Kidney (tissue), 14 donors: ENCODE measurements around the gene PXT1. TPM values are rescaled to one million over a fixed set of nuclear protein-coding genes. Genes with fewer than 3 reads are reported as not detected.
A peak's percentile ranks its signal among the peaks of the same experiment; 100 is the strongest.

Experiments
- DNase-seq, 5 donors: peaks; one replicate each; pipeline ENCODE4 v3.0.0-alpha.2; 2013 to 2020
- FAIRE-seq: peaks from 2 replicates; lab custom pipeline; 2012; peaks lifted over from hg19 to GRCh38; lab: Jason Lieb, UNC
- H3K27ac ChIP-seq, 2 donors: one replicate each; pipeline ENCODE4 v1.7.0; 2013; ENCODE audit warnings: low read depth in 2 of 2, low read length in 2 of 2, inconsistent platforms in 1 of 2
- H3K27me3 ChIP-seq: one replicate; pipeline ENCODE4 v1.7.1; 2013; ENCODE audit warnings: low read length, inconsistent platforms; ENCODE audit not compliant: control insufficient read depth, insufficient read depth
- H3K36me3 ChIP-seq, 3 donors: one replicate each; pipeline versions ENCODE4 v1.7.0 to v1.7.1; 2013; ENCODE audit warnings: low read length in 3 of 3, control low read depth in 1 of 3, inconsistent platforms in 1 of 3; ENCODE audit not compliant: insufficient read depth in 3 of 3, control insufficient read depth in 2 of 3
- H3K4me1 ChIP-seq, 3 donors: one replicate each; pipeline versions ENCODE4 v1.7.0 to v1.7.1; 2013; ENCODE audit warnings: low read length in 3 of 3, inconsistent platforms in 1 of 3, low read depth in 1 of 3; ENCODE audit not compliant: control insufficient read depth in 2 of 3, insufficient read depth in 2 of 3
- H3K4me3 ChIP-seq, 3 donors: one replicate each; pipeline versions ENCODE4 v1.7.0 to v1.8.1; 2013; ENCODE audit warnings: low read length in 3 of 3, control low read depth in 1 of 3, inconsistent platforms in 1 of 3
- H3K9ac ChIP-seq, 3 donors: one replicate each; pipeline versions ENCODE4 v1.7.0 to v1.7.1; 2013; ENCODE audit warnings: low read length in 3 of 3, control low read depth in 1 of 3, inconsistent platforms in 1 of 3
- H3K9me3 ChIP-seq, 3 donors: one replicate each; pipeline versions ENCODE4 v1.7.0 to v1.7.1; 2013; ENCODE audit warnings: low read length in 3 of 3, control low read depth in 1 of 3, inconsistent platforms in 1 of 3; ENCODE audit not compliant: control insufficient read depth in 2 of 3, insufficient read depth in 1 of 3
- CTCF ChIP-seq: IDR thresholded peaks from 3 replicates; pipeline ENCODE4 v1.5.1; 2012; ENCODE audit warnings: mild to moderate bottlenecking, moderate library complexity, borderline replicate concordance; ENCODE audit not compliant: insufficient read depth; ENCODE audit errors: extremely low read depth
- intact Hi-C: fragments of 100-400 bp; cut with DNase I; formaldehyde crosslinking; loops from one replicate; pipeline ENCODE4 v1.11.1; 2022
- polyA plus RNA-seq: library from polyadenylated mRNA; stranded (reverse); fragments of 350-450 nt; fragmentation: Illumina TruSeq; extraction: RNeasy Lipid Tissue Mini Kit (QIAGEN cat#74804); gene quantifications from one replicate; pipeline ENCODE4 v1.2.3, GENCODE V29; 2014; ENCODE audit warnings: low read depth, low replicate concordance; ENCODE audit not compliant: insufficient read depth
- total RNA-seq: library from RNA; stranded (reverse); fragmentation: NEBNext Ultra II Directional; extraction: Animal tissue kit (Norgen Biotek cat#: 25700); gene quantifications from one replicate; pipeline ENCODE4 v1.2.1, GENCODE V29; 2021
- donor health status: control.
- donor health status: control.
- donor health status: control.
- donor health status: control.
- donor health status: control.
- donor health status: DM: yes; HTN: yes; CAD: no.
- donor health status: Normal renal cell carcinoma (clear cell type).

PXT1 gene
- total and polyA plus RNA-seq, 2 donors from 2014 or later: 0.13 TPM; not detected in 1

GRCh38 chr6:36442103-36442670 is 467 bp downstream of the PXT1 start:
- Histone ChIP-seq H3K9ac (peak overlapping the region; percentile 48 to 81 (median 80)), H3K27me3 (no peaks in the 10 kb centered on the region), H3K36me3 (no peaks in the 10 kb centered on the region), H3K27ac (peak overlapping the region; percentile 97), H3K4me3 (peak overlapping the region; percentile 80 to 96 (median 87)), H3K4me1 (peaks cover 0 to 16% (median 10%) of the 10 kb centered on the region in 3 donors), H3K9me3 (no peaks in the 10 kb centered on the region)
- DNase-seq: no peak
- intact Hi-C loops: no loop called here
- no peak for FAIRE-seq
- no peak for TF ChIP-seq CTCF

GRCh38 chr6:36441307-36441894 is 1.3 kb downstream of the PXT1 start:
- no peaks in the 10 kb centered on the region for H3K27me3 ChIP-seq
- no peak for TF ChIP-seq CTCF
- FAIRE-seq (peak; percentile 87), DNase-seq (peak; percentile 54 to 96 (median 73))
- peak overlapping the region in 1 of 3 donors; percentile 37 for H3K4me3 ChIP-seq
- intact Hi-C loops: no loop called here
- no peaks in the 10 kb centered on the region for H3K36me3 ChIP-seq
- peak overlapping the region in 1 of 3 donors; percentile 57 for H3K9ac ChIP-seq
- no peaks in the 10 kb centered on the region for H3K9me3 ChIP-seq
- peak overlapping the region; percentile 83 to 88 for H3K27ac ChIP-seq
- H3K4me1 ChIP-seq: peaks cover 0 to 16% (median 10%) of the 10 kb centered on the region in 3 donors

DNA sequence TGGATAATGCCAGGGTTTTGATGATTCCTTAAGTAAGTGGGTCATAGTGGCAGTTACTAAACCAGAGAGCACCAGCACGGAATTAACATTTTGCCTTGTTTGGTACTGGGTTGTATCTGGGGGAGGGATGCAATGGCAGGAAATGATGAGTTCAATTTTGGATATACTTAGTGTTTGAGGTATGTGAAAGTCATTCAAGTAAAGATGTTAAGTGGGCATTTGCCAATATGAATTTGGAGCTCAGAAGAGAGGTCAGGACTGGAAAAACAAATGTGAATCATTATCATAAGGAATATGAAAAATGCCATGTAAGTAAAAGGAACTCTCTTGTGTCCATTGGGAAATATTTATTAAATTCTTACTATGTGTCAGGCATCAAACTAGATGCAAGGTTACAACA is 6.2 kb downstream of the PXT1 start:
- H3K27me3 ChIP-seq: no peaks in the 10 kb centered on the region
- no peak for DNase-seq
- no peak overlapping the region for H3K27ac ChIP-seq
- no peaks in the 10 kb centered on the region for H3K9me3 ChIP-seq
- TF ChIP-seq CTCF: no peak
- H3K4me3 ChIP-seq: no peak overlapping the region
- no peak overlapping the region for H3K9ac ChIP-seq
- no peaks in the 10 kb centered on the region for H3K36me3 ChIP-seq
- peaks cover 0 to under 1% (median 0%) of the 10 kb centered on the region in 3 donors for H3K4me1 ChIP-seq
- intact Hi-C loops: no loop called here
- no peak for FAIRE-seq
